Ishikawa (cell line): ENCODE results near the gene FOXF1.

ENCODE experiments used
- CEBPB ChIP-seq: IDR thresholded peaks from 2 replicates; pipeline ENCODE4 v1.6.1; 2012
- CREB1 ChIP-seq: IDR thresholded peaks from 2 replicates; pipeline ENCODE4 v1.6.1; 2012; ENCODE audit warnings: low read depth
- EGR1 ChIP-seq: IDR thresholded peaks from 2 replicates; pipeline ENCODE4 v1.6.1; 2012
- EP300 ChIP-seq: IDR thresholded peaks from 2 replicates; pipeline ENCODE4 v1.6.1; 2012; ENCODE audit warnings: borderline replicate concordance
- FOXM1 ChIP-seq: IDR thresholded peaks from 2 replicates; pipeline ENCODE4 v1.6.1; 2012; ENCODE audit warnings: low read depth, borderline replicate concordance
- MAX ChIP-seq: IDR thresholded peaks from 2 replicates; pipeline ENCODE4 v1.6.1; 2012
- NFIC ChIP-seq: IDR thresholded peaks from 2 replicates; pipeline ENCODE4 v1.6.1; 2012
- RAD21 ChIP-seq: IDR thresholded peaks from 2 replicates; pipeline ENCODE4 v1.6.1; 2012; ENCODE audit warnings: low read depth
- REST ChIP-seq: IDR thresholded peaks from 2 replicates; pipeline ENCODE4 v1.6.1; 2012; ENCODE audit warnings: low read depth, mild to moderate bottlenecking
- TAF1 ChIP-seq: IDR thresholded peaks from 2 replicates; pipeline ENCODE4 v1.6.1; 2012; ENCODE audit warnings: low read depth, mild to moderate bottlenecking
- TCF12 ChIP-seq: IDR thresholded peaks from 2 replicates; pipeline ENCODE4 v1.6.1; 2012; ENCODE audit warnings: low read depth
- TEAD4 ChIP-seq: IDR thresholded peaks from 2 replicates; pipeline ENCODE4 v1.6.1; 2012
- USF1 ChIP-seq: IDR thresholded peaks from 2 replicates; pipeline ENCODE4 v1.6.1; 2012
- YY1 ChIP-seq: IDR thresholded peaks from 2 replicates; pipeline ENCODE4 v1.6.1; 2012; ENCODE audit warnings: low read depth
- ZBTB7A ChIP-seq: IDR thresholded peaks from 2 replicates; pipeline ENCODE4 v1.6.1; 2012; ENCODE audit warnings: low read depth

FOXF1 gene

GRCh38 chr16:86465434-86465833 lies 44.9 kb upstream of the FOXF1 start:
- TF ChIP-seq EGR1, result no peak
- TF ChIP-seq NFIC, result no peak
- no peak for TF ChIP-seq YY1
- no peak for TF ChIP-seq CEBPB
- no peak for TF ChIP-seq ZBTB7A
- TF ChIP-seq FOXM1, result no peak
- TF ChIP-seq RAD21, result no peak
- no peak for TF ChIP-seq TEAD4

- TF ChIP-seq USF1, result no peak
- TF ChIP-seq FOXM1, result no peak
- TF ChIP-seq CREB1, result no peak
- TF ChIP-seq TEAD4, result no peak
- no peak for TF ChIP-seq MAX
- TF ChIP-seq YY1, result no peak
- no peak for TF ChIP-seq EP300
- TF ChIP-seq TCF12, result no peak
- no peak for TF ChIP-seq EGR1
- TF ChIP-seq REST, result no peak
- TF ChIP-seq ZBTB7A, result no peak
- TF ChIP-seq NFIC, result no peak
- TF ChIP-seq RAD21, result no peak
- no peak for TF ChIP-seq TAF1
- TF ChIP-seq CEBPB, result no peak
Observed at GRCh38 chr16:86466696-86467406, 43.5 kb upstream of the FOXF1 start.

- TF ChIP-seq CEBPB, result no peak
- no peak for TF ChIP-seq ZBTB7A
- no peak for TF ChIP-seq YY1
- no peak for TF ChIP-seq MAX
- no peak for TF ChIP-seq USF1
- TF ChIP-seq TEAD4, result no peak
- no peak for TF ChIP-seq RAD21
- TF ChIP-seq REST, result no peak
- no peak for TF ChIP-seq EP300
- no peak for TF ChIP-seq TCF12
- no peak for TF ChIP-seq TAF1
- TF ChIP-seq FOXM1, result no peak
- TF ChIP-seq CREB1, result no peak
- TF ChIP-seq NFIC, result no peak
- TF ChIP-seq EGR1, result no peak
Observed at GRCh38 chr16:86467490-86467889, 42.8 kb upstream of the FOXF1 start.

GRCh38 chr16:86470964-86471363 lies 39.4 kb upstream of the FOXF1 start:
- TF ChIP-seq REST, result no peak
- TF ChIP-seq RAD21, result no peak
- TF ChIP-seq FOXM1, result no peak
- TF ChIP-seq TAF1, result no peak
- TF ChIP-seq CEBPB, result no peak
- no peak for TF ChIP-seq EP300
- no peak for TF ChIP-seq TEAD4
- no peak for TF ChIP-seq TCF12
- TF ChIP-seq USF1, result no peak
- TF ChIP-seq ZBTB7A, result no peak
- no peak for TF ChIP-seq NFIC
- TF ChIP-seq MAX, result no peak
- TF ChIP-seq YY1, result no peak
- no peak for TF ChIP-seq CREB1
